HepG2 (cell line): ENCODE results near the gene STX10. TPM values are rescaled to one million over a fixed set of nuclear protein-coding genes. Genes with fewer than 3 reads are reported as not detected.

Source experiments
- ATAC-seq: fragments of 200-7000 bp; cut with Tn5 transposase; 3 replicates; pipeline ENCODE4 v1.9.1; 2020; ENCODE audit warnings: mild to moderate bottlenecking, moderate library complexity
- BruUV-seq: library from RNA; stranded (reverse); fragments of 400-500 nt; replicated peaks from 2 replicates; lab custom pipeline; 2021; lab: Mats Ljungman, UMichigan
- CTCF ChIA-PET: fragments of 300-600 bp; formaldehyde crosslinking; extraction: SDS; loops from one replicate; lab custom pipeline; 2021; ENCODE audit warnings: low total read pairs, inconsistent platforms, low intra/inter-chr PET ratio; lab: Yijun Ruan, JAX
- POLR2A ChIA-PET: fragments of 350-600 bp; sonication (Branson Sonifier 250); formaldehyde crosslinking; loops from one replicate; lab custom pipeline; 2020; ENCODE audit warnings: antibody characterized with exemption, inconsistent platforms; lab: Yijun Ruan, JAX
- DNase-seq: peaks from one replicate; pipeline ENCODE4 v3.0.0-alpha.2; 2015; ENCODE audit warnings: low spot score
- FAIRE-seq: peaks from 3 replicates; lab custom pipeline; 2011; peaks lifted over from hg19 to GRCh38; lab: Jason Lieb, UNC
- H2AFZ ChIP-seq: one replicate; pipeline ENCODE4 v1.6.1; 2011; ENCODE audit warnings: low read length, inconsistent platforms
- H3K27ac ChIP-seq: fragments of 300-600 bp; 3 replicates; pipeline ENCODE4 v1.8.0; 2011; ENCODE audit warnings: mixed run types, mild to moderate bottlenecking, mixed read lengths, low read length, inconsistent platforms; ENCODE audit not compliant: insufficient read depth; ENCODE audit errors: extremely low read length
- H3K27me3 ChIP-seq, 2 experiments: fragments of 200-600 bp in 1 of 2; 2 replicates in 1 of 2; 3 replicates in 1 of 2; pipeline versions ENCODE4 v1.6.0 to v1.8.0; 2011; ENCODE audit warnings: low read length in 2 of 2, mild to moderate bottlenecking in 2 of 2, moderate library complexity in 2 of 2, inconsistent platforms in 1 of 2; ENCODE audit not compliant: insufficient read depth in 2 of 2, control insufficient read depth in 1 of 2
- H3K36me3 ChIP-seq, 2 experiments: fragments of 200-600 bp in 1 of 2; replicated peaks in 1 of 2; 2 replicates in 1 of 2; 3 replicates in 1 of 2; pipeline versions ENCODE4 v1.5.1 to v1.8.0; 2011; ENCODE audit warnings: low read length in 2 of 2, inconsistent platforms in 1 of 2; ENCODE audit not compliant: insufficient read depth in 2 of 2, control insufficient read depth in 1 of 2
- H3K4me1 ChIP-seq: 2 replicates; pipeline ENCODE4 v1.5.1; 2012; ENCODE audit warnings: low read length, inconsistent platforms; ENCODE audit not compliant: insufficient read depth
- H3K4me2 ChIP-seq: 2 replicates; pipeline ENCODE4 v1.6.0; 2011; ENCODE audit warnings: low read depth, low read length, inconsistent platforms
- H3K4me3 ChIP-seq, 3 experiments: fragments of 200-600 bp in 1 of 3; sonication (generic), shearing (Covaris generic) in 1 of 3; replicated peaks in 1 of 3; 2 replicates each; pipeline ENCODE4 v1.5.1; 2011 to 2016; ENCODE audit warnings: low read length in 3 of 3, inconsistent platforms in 2 of 3, low read depth in 2 of 3, mild to moderate bottlenecking in 2 of 3, control low read depth in 1 of 3, mixed read lengths in 1 of 3; ENCODE audit not compliant: insufficient read depth in 1 of 3
- H3K79me2 ChIP-seq: one replicate; pipeline ENCODE4 v1.6.1; 2011; ENCODE audit warnings: low read length, inconsistent platforms; ENCODE audit not compliant: insufficient read depth
- H3K9ac ChIP-seq: 2 replicates; pipeline ENCODE4 v1.6.0; 2011; ENCODE audit warnings: mild to moderate bottlenecking, low read depth, low read length, inconsistent platforms; ENCODE audit not compliant: insufficient read depth
- H3K9me3 ChIP-seq: 2 replicates; pipeline ENCODE4 v1.5.1; 2012; ENCODE audit warnings: mild to moderate bottlenecking, low read length
- H4K20me1 ChIP-seq: 2 replicates; pipeline ENCODE4 v1.6.0; 2011; ENCODE audit warnings: inconsistent platforms, mild to moderate bottlenecking, low read length, moderate library complexity; ENCODE audit not compliant: insufficient read depth
- MATR3 ChIP-seq: sonication (generic); formaldehyde crosslinking; IDR thresholded peaks from 2 replicates; pipeline ENCODE4 v1.4.0; 2020; ENCODE audit warnings: missing genetic modification reagents
- PRMT3 ChIP-seq: sonication (generic); formaldehyde crosslinking; IDR thresholded peaks from 2 replicates; pipeline ENCODE4 v1.8.1; 2022; ENCODE audit warnings: low read depth, mild to moderate bottlenecking, moderate library complexity, missing genetic modification reagents, borderline replicate concordance
- RFXANK ChIP-seq: IDR thresholded peaks from 2 replicates; pipeline ENCODE4 v1.6.1; 2016
- ZKSCAN5 ChIP-seq: sonication (generic); formaldehyde crosslinking; IDR thresholded peaks from 2 replicates; pipeline ENCODE4 v1.5.1; 2020; ENCODE audit warnings: mild to moderate bottlenecking, missing genetic modification reagents
- ZNF234 ChIP-seq: sonication (generic); formaldehyde crosslinking; conservative IDR thresholded peaks from 2 replicates; pipeline ENCODE4 v1.5.1; 2020; ENCODE audit warnings: mild to moderate bottlenecking, missing genetic modification reagents
- ZNF672 ChIP-seq: sonication (generic); formaldehyde crosslinking; IDR thresholded peaks from 2 replicates; pipeline ENCODE4 v1.8.1; 2022; ENCODE audit warnings: missing genetic modification reagents
- ZNF674 ChIP-seq: sonication (generic); formaldehyde crosslinking; IDR thresholded peaks from 2 replicates; pipeline ENCODE4 v1.5.0; 2020; ENCODE audit warnings: low read depth, mild to moderate bottlenecking, missing genetic modification reagents
- WGBS: methylation state at CpG from one replicate; pipeline ENCODE4 v1.1.6; 2017; ENCODE audit warnings: low lambda C conversion rate; 5-methylcytosine and 5-hydroxymethylcytosine counted together
- in situ Hi-C: cut with HindIII; loops from 2 replicates; pipeline ENCODE4 v1.10.0; 2017; ENCODE audit warnings: low pct_unique_long_range_greater_than_20kb; ENCODE audit not compliant: extremely low pct_ligation_motif_present
- intact Hi-C: fragments of 100-400 bp; cut with micrococcal nuclease; formaldehyde crosslinking; loops from one replicate; pipeline ENCODE4 v1.10.0; 2022; ENCODE audit not compliant: unreplicated experiment
- polyA plus RNA-seq, 8 experiments: library from polyadenylated mRNA; depleted of rRNA in 3 of 8; stranded (reverse) in 7 of 8; unstranded in 1 of 8; fragments of >200 nt; fragmentation: Illumina TruSeq in 4 of 8; extraction: Trizol in 4 of 8; gene quantifications; 2 replicates each; pipeline versions ENCODE4 v1.2.1 to v1.2.3, GENCODE V29; 2011 to 2016; ENCODE audit warnings: low read depth in 4 of 8, missing spikeins in 1 of 8, mixed read lengths in 1 of 8; ENCODE audit not compliant: insufficient read depth in 1 of 8
- total RNA-seq, 5 experiments: library from RNA; depleted of rRNA; stranded (reverse); fragments of >200 nt; fragmentation: Illumina TruSeq; extraction: Trizol; gene quantifications; 2 replicates each; pipeline ENCODE4 v1.2.3, GENCODE V29; 2016; ENCODE audit warnings: low read depth in 1 of 5
- TF ChIP-seq, protein P1 (sequence below): sonication (generic); formaldehyde crosslinking; IDR thresholded peaks from 2 replicates; pipeline ENCODE4 v1.4.0; 2020; ENCODE audit warnings: missing genetic modification reagents

STX10 gene
- total and polyA plus RNA-seq, 2 of the 13 experiments (the other 11 are each of a cell fraction or from before 2014, with no cell fraction given), result 47.9 to 66.4 TPM

DNA sequence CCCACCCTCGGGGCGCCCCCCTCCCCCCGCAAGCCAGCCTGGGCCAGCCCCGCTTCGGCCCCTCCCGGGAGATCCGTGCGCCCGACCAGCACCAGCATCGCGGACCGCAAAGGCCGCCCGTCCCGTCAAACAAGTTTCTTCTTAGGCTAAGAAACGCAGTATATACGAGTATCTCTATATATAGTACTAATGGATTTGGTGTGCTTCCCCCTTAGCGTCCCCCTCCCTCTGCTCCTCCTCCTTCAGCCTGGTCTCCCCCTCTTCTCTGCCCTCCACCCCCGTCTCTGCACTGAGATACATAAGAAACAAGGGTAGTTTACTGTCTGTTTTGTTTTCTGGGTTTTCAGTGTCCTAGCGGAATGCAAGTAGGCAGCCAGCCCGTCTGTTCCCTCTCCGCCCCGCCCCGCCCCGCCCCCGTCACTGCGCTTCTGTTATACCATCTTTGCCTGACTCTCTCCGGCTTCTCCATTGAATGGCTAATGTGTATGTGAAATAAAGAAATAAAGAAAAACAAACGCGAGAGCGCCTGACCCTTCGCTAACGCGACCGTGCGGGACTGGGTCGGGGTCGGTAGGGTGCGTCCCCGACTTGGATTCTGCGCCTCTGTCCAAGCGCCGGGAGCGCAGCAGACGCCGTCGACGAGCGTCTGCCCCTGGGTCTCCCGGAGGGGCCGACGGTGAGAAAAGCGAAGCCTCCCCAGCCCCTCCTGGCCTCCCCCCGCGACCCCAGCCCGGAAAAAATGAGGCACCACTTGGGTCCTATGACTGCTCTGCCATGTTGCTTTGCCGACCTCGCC, 51.7 kb downstream of the STX10 start:
- Histone ChIP-seq H3K27ac (no peak overlapping the region), H3K79me2 (no peaks in the 10 kb centered on the region)
- POLR2A ChIA-PET, result no interaction called here
- no TSS peak for BruUV-seq
- intact Hi-C loops, result no loop called here
- TF ChIP-seq RFXANK (CRISPR knock-in tag) (no peak), MATR3 (CRISPR knock-in tag) (no peak), ZNF672 (CRISPR knock-in tag) (no peak), ZKSCAN5 (CRISPR knock-in tag) (no peak), PRMT3 (CRISPR knock-in tag) (no peak), ZNF234 (CRISPR knock-in tag) (no peak), ZNF674 (CRISPR knock-in tag) (no peak)
- TF ChIP-seq, protein P1, sequence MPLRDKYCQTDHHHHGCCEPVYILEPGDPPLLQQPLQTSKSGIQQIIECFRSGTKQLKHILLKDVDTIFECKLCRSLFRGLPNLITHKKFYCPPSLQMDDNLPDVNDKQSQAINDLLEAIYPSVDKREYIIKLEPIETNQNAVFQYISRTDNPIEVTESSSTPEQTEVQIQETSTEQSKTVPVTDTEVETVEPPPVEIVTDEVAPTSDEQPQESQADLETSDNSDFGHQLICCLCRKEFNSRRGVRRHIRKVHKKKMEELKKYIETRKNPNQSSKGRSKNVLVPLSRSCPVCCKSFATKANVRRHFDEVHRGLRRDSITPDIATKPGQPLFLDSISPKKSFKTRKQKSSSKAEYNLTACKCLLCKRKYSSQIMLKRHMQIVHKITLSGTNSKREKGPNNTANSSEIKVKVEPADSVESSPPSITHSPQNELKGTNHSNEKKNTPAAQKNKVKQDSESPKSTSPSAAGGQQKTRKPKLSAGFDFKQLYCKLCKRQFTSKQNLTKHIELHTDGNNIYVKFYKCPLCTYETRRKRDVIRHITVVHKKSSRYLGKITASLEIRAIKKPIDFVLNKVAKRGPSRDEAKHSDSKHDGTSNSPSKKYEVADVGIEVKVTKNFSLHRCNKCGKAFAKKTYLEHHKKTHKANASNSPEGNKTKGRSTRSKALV (CRISPR knock-in tag), result no peak
- TF ChIP-seq, all 625 proteins: peak for 0
- H4K20me1 ChIP-seq, result no peaks in the 10 kb centered on the region; the same call in none of the 2 replicates
- H3K4me1 ChIP-seq, result peaks cover 46% of the 10 kb centered on the region
- no peak overlapping the region for H3K9ac ChIP-seq
- no peaks in the 10 kb centered on the region for H3K27me3 ChIP-seq
- H3K9me3 ChIP-seq, result no peaks in the 10 kb centered on the region
- 97% methylated on average over 53 of the region's 58 CpGs for WGBS
- in situ Hi-C loops, result no loop called here
- DNase-seq, result no peak
- FAIRE-seq, result no peak
- CTCF ChIA-PET, result no interaction called here
- ATAC-seq, result no peak
- H3K4me3 ChIP-seq, result no peak overlapping the region
- H3K36me3 ChIP-seq, result no peaks in the 10 kb centered on the region
- no peak overlapping the region for H3K4me2 ChIP-seq
- no peak overlapping the region for H2AFZ ChIP-seq
